B cell (primary cell): ENCODE results near the gene TECPR2. TPM values are rescaled to one million over a fixed set of nuclear protein-coding genes. Genes with fewer than 3 reads are reported as not detected.

ENCODE experiments used
- ATAC-seq: fragments of 200-7000 bp; cut with Tn5 transposase; one replicate; pipeline ENCODE4 v1.10.0; 2021; ENCODE audit warnings: low read depth, mild to moderate bottlenecking, moderate number of reproducible peaks, moderate library complexity
- CTCF ChIA-PET: fragments of 350-600 bp; sonication (Branson Sonifier 250); formaldehyde crosslinking; loops from one replicate; lab custom pipeline; 2021; ENCODE audit warnings: antibody characterized with exemption, inconsistent platforms; lab: Charles Lee
- POLR2A ChIA-PET: fragments of 350-600 bp; sonication (Branson Sonifier 250); formaldehyde crosslinking; loops from one replicate; lab custom pipeline; 2021; ENCODE audit warnings: antibody characterized with exemption; lab: Charles Lee
- DNase-seq: peaks from one replicate; pipeline ENCODE4 v3.0.0; 2013
- H2AFZ ChIP-seq: 2 replicates; pipeline ENCODE4 v1.6.1; 2012; ENCODE audit warnings: mild to moderate bottlenecking, low read depth, low read length; ENCODE audit not compliant: insufficient read depth, poor library complexity, severe bottlenecking
- H3K27ac ChIP-seq, 2 donors: 1 replicate in 1 of 2; 2 replicates in 1 of 2; pipeline ENCODE4 v1.5.1; 2012 to 2013; ENCODE audit warnings: low read length in 2 of 2, mild to moderate bottlenecking in 2 of 2, moderate library complexity in 1 of 2
- H3K27me3 ChIP-seq, 4 experiments: fragments of 200-600 bp in 1 of 4; sonication (generic) in 1 of 4; replicated peaks in 1 of 4; 1 replicate in 2 of 4; 2 replicates in 2 of 4; pipeline versions ENCODE4 v1.6.1 to v1.7.0; 2013 to 2016; ENCODE audit warnings: low read length in 3 of 4, mild to moderate bottlenecking in 2 of 4, mixed read lengths in 1 of 4, moderate library complexity in 1 of 4; ENCODE audit not compliant: insufficient read depth in 4 of 4, control insufficient read depth in 3 of 4; ENCODE audit errors: control extremely low read depth in 1 of 4
- H3K36me3 ChIP-seq, 2 experiments: replicated peaks in 1 of 2; 1 replicate in 1 of 2; 2 replicates in 1 of 2; pipeline versions ENCODE4 v1.6.1 to v1.7.1; 2013; ENCODE audit warnings: low read length in 1 of 2; ENCODE audit not compliant: insufficient read depth in 2 of 2, control insufficient read depth in 1 of 2; ENCODE audit errors: control extremely low read depth in 1 of 2, extremely low read depth in 1 of 2
- H3K4me1 ChIP-seq, 2 donors: fragments of 200-600 bp in 1 of 2; sonication (generic) in 1 of 2; 1 replicate in 1 of 2; 2 replicates in 1 of 2; pipeline versions ENCODE4 v1.5.1 to v1.6.1; 2013 to 2017; ENCODE audit warnings: low read length in 2 of 2; ENCODE audit not compliant: control insufficient read depth in 2 of 2, insufficient read depth in 2 of 2
- H3K4me2 ChIP-seq: replicated peaks from 2 replicates; pipeline ENCODE3; 2012; ENCODE audit warnings: mild to moderate bottlenecking, low read depth, low read length; ENCODE audit not compliant: poor library complexity, severe bottlenecking
- H3K4me3 ChIP-seq, 5 experiments: fragments of 200-600 bp in 1 of 5; sonication (generic) in 1 of 5; 1 replicate in 3 of 5; 2 replicates in 2 of 5; pipeline versions ENCODE4 v1.5.1 to v1.7.0; 2011 to 2016; ENCODE audit warnings: low read length in 4 of 5, mild to moderate bottlenecking in 4 of 5, low read depth in 2 of 5, control low read depth in 1 of 5, moderate library complexity in 1 of 5; ENCODE audit not compliant: insufficient read depth in 1 of 5; ENCODE audit errors: control extremely low read depth in 1 of 5, extremely low read depth in 1 of 5
- H3K79me2 ChIP-seq: fragments of 200-600 bp; sonication (generic); one replicate; pipeline ENCODE4 v1.6.0; 2016; ENCODE audit warnings: low read length; ENCODE audit not compliant: control insufficient read depth, insufficient read depth
- H3K9ac ChIP-seq: fragments of 200-600 bp; sonication (generic); 2 replicates; pipeline ENCODE4 v1.6.1; 2017; ENCODE audit warnings: mild to moderate bottlenecking, low read length, moderate library complexity
- H3K9me3 ChIP-seq, 3 donors: one replicate each; pipeline versions ENCODE4 v1.6.1 to v1.7.1; 2013; ENCODE audit warnings: low read length in 2 of 3; ENCODE audit not compliant: control insufficient read depth in 2 of 3, insufficient read depth in 1 of 3; ENCODE audit errors: control extremely low read depth in 1 of 3
- H4K20me1 ChIP-seq: 2 replicates; pipeline ENCODE4 v1.6.0; 2012; ENCODE audit warnings: mild to moderate bottlenecking, low read length; ENCODE audit not compliant: insufficient read depth, control insufficient read depth, poor library complexity, severe bottlenecking
- H3K27ac Mint-ChIP-seq: one replicate; pipeline ENCODE4 v1.8.0; 2021; ENCODE audit warnings: mixed read lengths
- H3K27me3 Mint-ChIP-seq: one replicate; pipeline ENCODE4 v1.8.0; 2021; ENCODE audit warnings: mixed read lengths
- H3K4me1 Mint-ChIP-seq: one replicate; pipeline ENCODE4 v1.8.0; 2021; ENCODE audit warnings: mixed read lengths
- H3K4me3 Mint-ChIP-seq: one replicate; pipeline ENCODE4 v1.8.0; 2021; ENCODE audit warnings: mixed read lengths
- H3K9me3 Mint-ChIP-seq: one replicate; pipeline ENCODE4 v1.8.0; 2022; ENCODE audit warnings: mixed read lengths; ENCODE audit not compliant: insufficient read depth
- EZH2 ChIP-seq: IDR thresholded peaks from 2 replicates; pipeline ENCODE4 v1.6.1; 2012; ENCODE audit warnings: borderline replicate concordance, low read depth, mild to moderate bottlenecking, moderate library complexity, low read length; ENCODE audit not compliant: insufficient read depth, poor library complexity, severe bottlenecking
- WGBS: methylation state at CpG from one replicate; pipeline ENCODE4 v1.1.5; 2013; ENCODE audit warnings: missing lambda C conversion rate; ENCODE audit not compliant: insufficient coverage; 5-methylcytosine and 5-hydroxymethylcytosine counted together
- intact Hi-C: fragments of 100-400 bp; cut with micrococcal nuclease; formaldehyde crosslinking; loops from one replicate; pipeline ENCODE4 v1.10.0; 2022
- polyA plus RNA-seq: library from polyadenylated mRNA; depleted of rRNA; stranded (reverse); fragments of >200 nt; gene quantifications from 2 replicates; pipeline ENCODE4 v1.2.3, GENCODE V29; 2012
- total RNA-seq, 2 donors: library from RNA; stranded (reverse); fragments of 120-200 nt in 1 of 2; gene quantifications; 1 replicate in 1 of 2; 2 replicates in 1 of 2; pipeline versions ENCODE4 v1.2.3 to v1.2.4, GENCODE V29; 2013 to 2022
- TF ChIP-seq, protein P1 (sequence below): fragments of 200-600 bp; IDR thresholded peaks from one replicate; pipeline ENCODE4 v1.8.0; 2022; ENCODE audit warnings: antibody characterized with exemption, mild to moderate bottlenecking

The TECPR2 gene
- total and polyA plus RNA-seq, 2 donors (not counting 1 experiment from before 2014, with no cell fraction given), result 4.7 to 10.8 TPM

DNA sequence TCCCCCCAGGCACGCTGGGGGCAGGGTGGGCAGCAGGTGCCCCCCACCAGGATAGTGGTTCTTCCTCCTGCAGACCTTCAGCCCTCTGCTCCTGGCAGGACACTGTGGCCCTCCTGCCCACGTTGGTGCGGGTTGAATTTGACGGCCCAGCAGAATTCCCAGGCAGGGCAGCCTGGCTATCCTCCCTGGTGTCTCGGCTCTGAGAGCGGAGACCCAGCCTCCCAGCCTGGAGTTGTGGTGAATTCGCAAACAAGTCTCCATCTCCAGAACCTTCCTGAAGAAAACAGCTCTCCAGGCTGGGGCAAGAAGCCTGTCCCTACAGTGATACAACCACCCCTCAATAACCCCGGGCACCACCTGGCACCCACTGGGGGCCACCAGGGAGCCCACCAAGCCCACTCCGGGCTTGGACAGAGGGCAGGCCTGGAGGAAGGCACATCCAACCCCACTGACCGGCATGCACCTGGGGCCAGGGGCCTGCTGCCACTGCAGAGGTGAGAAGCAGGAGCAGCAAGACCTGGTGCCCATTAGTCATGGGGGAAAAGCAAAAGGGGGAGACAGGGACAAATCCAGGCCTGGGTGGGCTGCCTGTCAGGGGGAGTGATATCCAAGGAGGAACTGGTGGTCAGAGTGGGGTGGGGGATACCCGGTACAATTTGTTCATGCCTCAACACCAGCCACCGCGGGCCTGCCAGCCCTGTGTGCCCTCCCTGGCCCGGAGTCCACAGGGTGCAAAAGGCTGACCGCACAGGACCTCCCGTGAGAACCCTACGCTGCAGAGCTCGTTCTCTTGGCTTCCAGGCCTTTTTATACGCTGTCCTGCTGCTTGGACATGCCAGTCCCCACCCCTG is 143.3 kb downstream of the TECPR2 start:
- DNase-seq (no peak), ATAC-seq (no peak)
- ChIA-PET POLR2A (no interaction called here), CTCF (no interaction called here)
- H3K79me2 ChIP-seq, result no peaks in the 10 kb centered on the region
- intact Hi-C loops, result loop anchor here (5.0 kb wide), 1 partner anchor 144 kb away; the partner anchor contains the start of genes CINP and TECPR2
- TF ChIP-seq, protein P1, sequence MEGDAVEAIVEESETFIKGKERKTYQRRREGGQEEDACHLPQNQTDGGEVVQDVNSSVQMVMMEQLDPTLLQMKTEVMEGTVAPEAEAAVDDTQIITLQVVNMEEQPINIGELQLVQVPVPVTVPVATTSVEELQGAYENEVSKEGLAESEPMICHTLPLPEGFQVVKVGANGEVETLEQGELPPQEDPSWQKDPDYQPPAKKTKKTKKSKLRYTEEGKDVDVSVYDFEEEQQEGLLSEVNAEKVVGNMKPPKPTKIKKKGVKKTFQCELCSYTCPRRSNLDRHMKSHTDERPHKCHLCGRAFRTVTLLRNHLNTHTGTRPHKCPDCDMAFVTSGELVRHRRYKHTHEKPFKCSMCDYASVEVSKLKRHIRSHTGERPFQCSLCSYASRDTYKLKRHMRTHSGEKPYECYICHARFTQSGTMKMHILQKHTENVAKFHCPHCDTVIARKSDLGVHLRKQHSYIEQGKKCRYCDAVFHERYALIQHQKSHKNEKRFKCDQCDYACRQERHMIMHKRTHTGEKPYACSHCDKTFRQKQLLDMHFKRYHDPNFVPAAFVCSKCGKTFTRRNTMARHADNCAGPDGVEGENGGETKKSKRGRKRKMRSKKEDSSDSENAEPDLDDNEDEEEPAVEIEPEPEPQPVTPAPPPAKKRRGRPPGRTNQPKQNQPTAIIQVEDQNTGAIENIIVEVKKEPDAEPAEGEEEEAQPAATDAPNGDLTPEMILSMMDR, result no peak
- TF ChIP-seq EZH2, result no peak
- no peaks in the 10 kb centered on the region for H4K20me1 ChIP-seq
- H3K27me3 Mint-ChIP-seq, result no peaks in the 10 kb centered on the region
- no peaks in the 10 kb centered on the region for H3K27me3 ChIP-seq
- no peak overlapping the region for H3K4me3 Mint-ChIP-seq
- H3K27ac Mint-ChIP-seq, result no peak overlapping the region
- no peaks in the 10 kb centered on the region for H3K36me3 ChIP-seq
- no peak overlapping the region for H3K4me2 ChIP-seq
- WGBS, result 96% methylated on average over 19 of the region's 19 CpGs
- H3K9ac ChIP-seq, result no peak overlapping the region
- H3K27ac ChIP-seq, result no peak overlapping the region
- peaks cover 0 to 12% (median 0%) of the 10 kb centered on the region in 3 donors for H3K9me3 ChIP-seq
- H2AFZ ChIP-seq, result no peak overlapping the region
- no peaks in the 10 kb centered on the region for H3K9me3 Mint-ChIP-seq
- H3K4me1 ChIP-seq, result peaks cover 10 to 11% of the 10 kb centered on the region in 2 donors
- no peak overlapping the region for H3K4me3 ChIP-seq
- peaks cover 9% of the 10 kb centered on the region for H3K4me1 Mint-ChIP-seq

DNA sequence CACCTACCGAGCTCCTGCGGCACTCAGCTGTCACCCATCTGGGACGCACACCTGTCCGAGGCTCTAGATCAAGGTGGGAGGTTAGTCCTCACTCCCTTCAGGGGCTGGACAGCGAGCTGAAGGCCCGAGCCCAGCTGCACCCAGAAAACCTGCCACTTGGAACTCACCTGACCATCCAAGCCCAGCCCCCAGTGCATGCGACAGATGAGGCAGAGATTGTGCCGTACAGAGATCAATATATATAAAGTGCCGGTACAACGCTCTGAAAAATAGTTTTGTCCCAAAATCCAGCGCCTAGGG is 143.8 kb downstream of the TECPR2 start:
- Mint-ChIP-seq H3K27ac (no peak overlapping the region), H3K9me3 (no peaks in the 10 kb centered on the region), H3K27me3 (no peaks in the 10 kb centered on the region), H3K4me3 (peak overlapping the region; percentile 49), H3K4me1 (peaks cover 12% of the 10 kb centered on the region)
- ATAC-seq (no peak), DNase-seq (no peak)
- Histone ChIP-seq H3K4me2 (no peak overlapping the region), H3K36me3 (no peaks in the 10 kb centered on the region), H3K9ac (no peak overlapping the region), H3K27ac (no peak overlapping the region), H2AFZ (no peak overlapping the region), H4K20me1 (no peaks in the 10 kb centered on the region), H3K9me3 (peaks cover 0 to 12% (median 0%) of the 10 kb centered on the region in 3 donors), H3K79me2 (no peaks in the 10 kb centered on the region), H3K27me3 (no peaks in the 10 kb centered on the region), H3K4me3 (no peak overlapping the region), H3K4me1 (peaks cover 15 to 17% of the 10 kb centered on the region in 2 donors)
- POLR2A ChIA-PET, result no interaction called here
- intact Hi-C loops, result loop anchor here (5.0 kb wide), 1 partner anchor 144 kb away; the partner anchor contains the start of genes CINP and TECPR2
- TF ChIP-seq, protein P1, result no peak
- no peak for TF ChIP-seq EZH2
- CTCF ChIA-PET, result no interaction called here
- WGBS, result 94% methylated on average over 11 of the region's 11 CpGs
